Transverse colon (tissue), 4 donors: ENCODE measurements around the gene CDH22.

Experiments used
- EP300 ChIP-seq: sonication (generic); formaldehyde crosslinking; IDR thresholded peaks from one replicate; pipeline ENCODE4 v1.6.1; 2017; ENCODE audit warnings: antibody characterized with exemption, low read depth
- POLR2A ChIP-seq: fragments of 450-650 bp; IDR thresholded peaks from one replicate; pipeline ENCODE4 v1.6.1; 2016; ENCODE audit warnings: antibody characterized with exemption, mild to moderate bottlenecking, moderate library complexity
- POLR2AphosphoS5 ChIP-seq, 3 donors: sonication (generic); formaldehyde crosslinking; IDR thresholded peaks; one replicate each; pipeline ENCODE4 v1.6.1; 2016; ENCODE audit warnings: antibody characterized with exemption in 3 of 3
- TF ChIP-seq, protein P1 (sequence below), 5 experiments: fragments of 200-600 bp in 3 of 5; fragments of 450-650 bp in 2 of 5; sonication (generic) in 3 of 5; IDR thresholded peaks; 1 replicate in 2 of 5; 2 replicates in 3 of 5; pipeline ENCODE4 v1.5.1; 2016 to 2017; ENCODE audit warnings: antibody characterized with exemption in 5 of 5, inconsistent platforms in 3 of 5, mild to moderate bottlenecking in 2 of 5, moderate library complexity in 1 of 5

GRCh38 chr20:46291401-46291800 is 16.9 kb downstream of the CDH22 start:
- TF ChIP-seq, protein P1, sequence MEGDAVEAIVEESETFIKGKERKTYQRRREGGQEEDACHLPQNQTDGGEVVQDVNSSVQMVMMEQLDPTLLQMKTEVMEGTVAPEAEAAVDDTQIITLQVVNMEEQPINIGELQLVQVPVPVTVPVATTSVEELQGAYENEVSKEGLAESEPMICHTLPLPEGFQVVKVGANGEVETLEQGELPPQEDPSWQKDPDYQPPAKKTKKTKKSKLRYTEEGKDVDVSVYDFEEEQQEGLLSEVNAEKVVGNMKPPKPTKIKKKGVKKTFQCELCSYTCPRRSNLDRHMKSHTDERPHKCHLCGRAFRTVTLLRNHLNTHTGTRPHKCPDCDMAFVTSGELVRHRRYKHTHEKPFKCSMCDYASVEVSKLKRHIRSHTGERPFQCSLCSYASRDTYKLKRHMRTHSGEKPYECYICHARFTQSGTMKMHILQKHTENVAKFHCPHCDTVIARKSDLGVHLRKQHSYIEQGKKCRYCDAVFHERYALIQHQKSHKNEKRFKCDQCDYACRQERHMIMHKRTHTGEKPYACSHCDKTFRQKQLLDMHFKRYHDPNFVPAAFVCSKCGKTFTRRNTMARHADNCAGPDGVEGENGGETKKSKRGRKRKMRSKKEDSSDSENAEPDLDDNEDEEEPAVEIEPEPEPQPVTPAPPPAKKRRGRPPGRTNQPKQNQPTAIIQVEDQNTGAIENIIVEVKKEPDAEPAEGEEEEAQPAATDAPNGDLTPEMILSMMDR (IDR thresholded peaks at IDR 0.05): no peak
- TF ChIP-seq EP300 (no peak), POLR2AphosphoS5 (IDR thresholded peaks at IDR 0.05) (no peak), POLR2A (no peak)
